HEK293 (cell line): ENCODE measurements around the gene NUDT3.
A peak's percentile ranks its signal among the peaks of the same experiment; 100 is the strongest.

Source experiments
- KLF16 ChIP-seq: fragments of 450-650 bp; formaldehyde crosslinking; IDR thresholded peaks from 2 replicates; pipeline ENCODE4 v1.5.1; 2017; ENCODE audit warnings: missing biosample characterization, missing genetic modification characterization
- KLF8 ChIP-seq: fragments of 450-650 bp; formaldehyde crosslinking; IDR thresholded peaks from 2 replicates; pipeline ENCODE4 v1.5.1; 2016; ENCODE audit warnings: missing biosample characterization, missing genetic modification characterization
- OSR2 ChIP-seq: fragments of 450-650 bp; formaldehyde crosslinking; IDR thresholded peaks from 2 replicates; pipeline ENCODE4 v1.5.1; 2016; ENCODE audit warnings: missing biosample characterization, missing genetic modification characterization
- REPIN1 ChIP-seq: fragments of 450-650 bp; formaldehyde crosslinking; IDR thresholded peaks from 2 replicates; pipeline ENCODE4 v1.5.1; 2017; ENCODE audit warnings: missing biosample characterization, missing genetic modification characterization, low read depth
- SP2 ChIP-seq: fragments of 450-650 bp; formaldehyde crosslinking; IDR thresholded peaks from 2 replicates; pipeline ENCODE4 v1.5.1; 2016; ENCODE audit warnings: missing biosample characterization, missing genetic modification characterization
- SP3 ChIP-seq: fragments of 450-650 bp; formaldehyde crosslinking; IDR thresholded peaks from 2 replicates; pipeline ENCODE4 v1.5.1; 2016; ENCODE audit warnings: missing biosample characterization, missing genetic modification characterization
- ZBTB17 ChIP-seq: fragments of 450-650 bp; formaldehyde crosslinking; IDR thresholded peaks from 2 replicates; pipeline ENCODE4 v1.5.1; 2016; ENCODE audit warnings: missing biosample characterization, missing genetic modification characterization
- ZBTB21 ChIP-seq: fragments of 450-650 bp; formaldehyde crosslinking; IDR thresholded peaks from 2 replicates; pipeline ENCODE4 v1.5.1; 2017; ENCODE audit warnings: missing biosample characterization, missing genetic modification characterization
- ZBTB6 ChIP-seq: fragments of 450-650 bp; formaldehyde crosslinking; IDR thresholded peaks from 2 replicates; pipeline ENCODE4 v1.5.1; 2017; ENCODE audit warnings: missing biosample characterization, missing genetic modification characterization
- ZBTB7A ChIP-seq: fragments of 450-650 bp; formaldehyde crosslinking; IDR thresholded peaks from 2 replicates; pipeline ENCODE4 v1.5.1; 2016; ENCODE audit warnings: low read depth, missing biosample characterization, missing genetic modification characterization
- ZIC2 ChIP-seq: fragments of 450-650 bp; formaldehyde crosslinking; IDR thresholded peaks from 2 replicates; pipeline ENCODE4 v1.5.1; 2016; ENCODE audit warnings: missing biosample characterization, missing genetic modification characterization
- ZNF112 ChIP-seq: fragments of 450-650 bp; formaldehyde crosslinking; IDR thresholded peaks from 2 replicates; pipeline ENCODE4 v1.5.0; 2017; ENCODE audit warnings: missing biosample characterization, missing genetic modification characterization
- ZNF121 ChIP-seq: fragments of 450-650 bp; formaldehyde crosslinking; IDR thresholded peaks from 2 replicates; pipeline ENCODE4 v1.5.1; 2016; ENCODE audit warnings: missing biosample characterization, missing genetic modification characterization
- ZNF223 ChIP-seq: fragments of 450-650 bp; formaldehyde crosslinking; IDR thresholded peaks from 2 replicates; pipeline ENCODE4 v1.5.1; 2016; ENCODE audit warnings: missing biosample characterization, missing genetic modification characterization
- ZNF26 ChIP-seq: fragments of 450-650 bp; formaldehyde crosslinking; IDR thresholded peaks from 2 replicates; pipeline ENCODE4 v1.5.1; 2016; ENCODE audit warnings: missing biosample characterization, missing genetic modification characterization
- ZNF416 ChIP-seq: fragments of 450-650 bp; formaldehyde crosslinking; IDR thresholded peaks from 2 replicates; pipeline ENCODE4 v1.5.1; 2016; ENCODE audit warnings: missing biosample characterization, missing genetic modification characterization
- ZNF423 ChIP-seq: fragments of 450-650 bp; formaldehyde crosslinking; IDR thresholded peaks from 2 replicates; pipeline ENCODE4 v1.5.1; 2016; ENCODE audit warnings: missing biosample characterization, missing genetic modification characterization
- ZNF433 ChIP-seq: fragments of 450-650 bp; formaldehyde crosslinking; IDR thresholded peaks from 2 replicates; pipeline ENCODE4 v1.5.1; 2016; ENCODE audit warnings: missing biosample characterization, missing genetic modification characterization, low read depth
- ZNF501 ChIP-seq: fragments of 450-650 bp; formaldehyde crosslinking; IDR thresholded peaks from 2 replicates; pipeline ENCODE4 v1.5.1; 2016; ENCODE audit warnings: missing biosample characterization, missing genetic modification characterization
- ZNF514 ChIP-seq: fragments of 450-650 bp; formaldehyde crosslinking; IDR thresholded peaks from 2 replicates; pipeline ENCODE4 v1.5.1; 2016; ENCODE audit warnings: missing biosample characterization, missing genetic modification characterization
- ZNF558 ChIP-seq: fragments of 450-650 bp; formaldehyde crosslinking; IDR thresholded peaks from 2 replicates; pipeline ENCODE4 v1.5.1; 2016; ENCODE audit warnings: missing biosample characterization, missing genetic modification characterization
- ZNF561 ChIP-seq: fragments of 450-650 bp; IDR thresholded peaks from 2 replicates; pipeline ENCODE4 v1.5.1; 2018; ENCODE audit warnings: missing biosample characterization, missing genetic modification characterization, borderline replicate concordance
- ZNF596 ChIP-seq: fragments of 450-650 bp; IDR thresholded peaks from 2 replicates; pipeline ENCODE4 v1.5.0; 2018; ENCODE audit warnings: missing biosample characterization, mild to moderate bottlenecking, missing genetic modification characterization, moderate library complexity
- ZNF664 ChIP-seq: fragments of 450-650 bp; formaldehyde crosslinking; IDR thresholded peaks from 2 replicates; pipeline ENCODE4 v1.5.1; 2016; ENCODE audit warnings: missing biosample characterization, missing genetic modification characterization
- ZNF747 ChIP-seq: fragments of 450-650 bp; formaldehyde crosslinking; IDR thresholded peaks from 2 replicates; pipeline ENCODE4 v1.5.1; 2016; ENCODE audit warnings: missing biosample characterization, missing genetic modification characterization
- ZNF768 ChIP-seq: fragments of 450-650 bp; formaldehyde crosslinking; IDR thresholded peaks from 2 replicates; pipeline ENCODE4 v1.5.1; 2018; ENCODE audit warnings: missing biosample characterization, mild to moderate bottlenecking, missing genetic modification characterization
- ZNF776 ChIP-seq: fragments of 450-650 bp; formaldehyde crosslinking; IDR thresholded peaks from 2 replicates; pipeline ENCODE4 v1.5.0; 2017; ENCODE audit warnings: missing biosample characterization, missing genetic modification characterization, borderline replicate concordance
- ZNF837 ChIP-seq: fragments of 450-650 bp; formaldehyde crosslinking; IDR thresholded peaks from 2 replicates; pipeline ENCODE4 v1.5.1; 2016; ENCODE audit warnings: missing biosample characterization, missing genetic modification characterization
- ZSCAN18 ChIP-seq: fragments of 450-650 bp; formaldehyde crosslinking; IDR thresholded peaks from 2 replicates; pipeline ENCODE4 v1.5.1; 2016; ENCODE audit warnings: missing biosample characterization, missing genetic modification characterization
- ZSCAN23 ChIP-seq: fragments of 450-650 bp; formaldehyde crosslinking; IDR thresholded peaks from 2 replicates; pipeline ENCODE4 v1.5.1; 2016; ENCODE audit warnings: missing biosample characterization, missing genetic modification characterization
- TF ChIP-seq, protein P1 (sequence below): fragments of 450-650 bp; formaldehyde crosslinking; IDR thresholded peaks from 2 replicates; pipeline ENCODE4 v1.5.1; 2016; ENCODE audit warnings: missing biosample characterization, missing genetic modification characterization
- TF ChIP-seq, protein P2 (sequence below): sonication (generic); formaldehyde crosslinking; IDR thresholded peaks from 2 replicates; pipeline ENCODE4 v1.8.1; 2022; ENCODE audit warnings: mild to moderate bottlenecking, moderate library complexity, missing genetic modification reagents

NUDT3 gene

GRCh38 chr6:34236443-34237315 lies 155.8 kb downstream of the NUDT3 start, which contains the start of gene HMGA1 (continued):
- no peak for TF ChIP-seq ZBTB7A
- no peak for TF ChIP-seq ZNF514 (tag by site-specific recombination)
- peak; percentile 62 for TF ChIP-seq SP2 (tag by site-specific recombination)
- TF ChIP-seq ZNF433 (tag by site-specific recombination) = no peak
- TF ChIP-seq ZNF664 = no peak
- no peak for TF ChIP-seq ZNF837 (tag by site-specific recombination)
- no peak for TF ChIP-seq OSR2 (tag by site-specific recombination)
- no peak for TF ChIP-seq ZBTB21
- peak; percentile 80; the same call in 1 of the 2 replicates for TF ChIP-seq ZNF561 (tag by site-specific recombination)
- TF ChIP-seq ZNF423 = no peak
- TF ChIP-seq ZIC2 (tag by site-specific recombination) = no peak
- no peak for TF ChIP-seq ZNF416 (tag by site-specific recombination)
- no peak for TF ChIP-seq ZSCAN23
- TF ChIP-seq ZNF596 = peak; percentile 73
- no peak for TF ChIP-seq ZNF121 (tag by site-specific recombination)
- 0 out of 2 replicates have a peak, but pooled peaks have one; percentile 40 for TF ChIP-seq ZNF768 (tag by site-specific recombination)
- TF ChIP-seq ZNF26 (tag by site-specific recombination) = no peak
- peak; percentile 78 for TF ChIP-seq SP3
- TF ChIP-seq ZNF223 (tag by site-specific recombination) = no peak
- TF ChIP-seq ZNF776 (tag by site-specific recombination) = no peak
- TF ChIP-seq, protein P1, sequence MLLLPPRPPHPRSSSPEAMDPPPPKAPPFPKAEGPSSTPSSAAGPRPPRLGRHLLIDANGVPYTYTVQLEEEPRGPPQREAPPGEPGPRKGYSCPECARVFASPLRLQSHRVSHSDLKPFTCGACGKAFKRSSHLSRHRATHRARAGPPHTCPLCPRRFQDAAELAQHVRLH (tag by site-specific recombination) = no peak
- no peak for TF ChIP-seq KLF16
- TF ChIP-seq ZBTB17 (tag by site-specific recombination) = peak; percentile 46; the same call in 1 of the 2 replicates
- TF ChIP-seq ZNF747 (tag by site-specific recombination) = no peak
- TF ChIP-seq, protein P2, sequence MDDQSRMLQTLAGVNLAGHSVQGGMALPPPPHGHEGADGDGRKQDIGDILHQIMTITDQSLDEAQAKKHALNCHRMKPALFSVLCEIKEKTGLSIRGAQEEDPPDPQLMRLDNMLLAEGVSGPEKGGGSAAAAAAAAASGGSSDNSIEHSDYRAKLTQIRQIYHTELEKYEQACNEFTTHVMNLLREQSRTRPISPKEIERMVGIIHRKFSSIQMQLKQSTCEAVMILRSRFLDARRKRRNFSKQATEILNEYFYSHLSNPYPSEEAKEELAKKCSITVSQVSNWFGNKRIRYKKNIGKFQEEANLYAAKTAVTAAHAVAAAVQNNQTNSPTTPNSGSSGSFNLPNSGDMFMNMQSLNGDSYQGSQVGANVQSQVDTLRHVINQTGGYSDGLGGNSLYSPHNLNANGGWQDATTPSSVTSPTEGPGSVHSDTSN (CRISPR knock-in tag) = peak; percentile 60; the same call in 1 of the 2 replicates
- TF ChIP-seq ZBTB6 (tag by site-specific recombination) = no peak
- TF ChIP-seq ZNF558 (tag by site-specific recombination) = no peak
- TF ChIP-seq ZNF112 (tag by site-specific recombination) = no peak
- TF ChIP-seq KLF8 = 0 out of 2 replicates have a peak, but pooled peaks have one; percentile 39
- no peak for TF ChIP-seq ZSCAN18 (tag by site-specific recombination)
- no peak for TF ChIP-seq REPIN1 (tag by site-specific recombination)
- TF ChIP-seq ZNF501 = no peak
